PC-3 (cell line): ENCODE measurements around the gene TCAP. TPM values are rescaled to one million over a fixed set of nuclear protein-coding genes. Genes with fewer than 3 reads are reported as not detected.

Experiments
- ATAC-seq: fragments of 200-7000 bp; cut with Tn5 transposase; 2 replicates; pipeline ENCODE4 v1.9.1; 2020; ENCODE audit warnings: mild to moderate bottlenecking, moderate library complexity
- BruUV-seq: library from RNA; stranded (reverse); fragments of 400-500 nt; replicated peaks from 2 replicates; lab custom pipeline; 2021; lab: Mats Ljungman, UMichigan
- CTCF ChIA-PET: fragments of 300-600 bp; sonication (Branson Sonifier 250); formaldehyde crosslinking; loops from one replicate; lab custom pipeline; 2022; ENCODE audit warnings: antibody characterized with exemption; lab: Charles Lee
- POLR2A ChIA-PET: fragments of 300-600 bp; sonication (Branson Sonifier 250); formaldehyde crosslinking; loops from one replicate; lab custom pipeline; 2022; ENCODE audit warnings: antibody characterized with exemption; ENCODE audit not compliant: unreplicated experiment; lab: Charles Lee
- DNase-seq: peaks from one replicate; pipeline ENCODE4 v3.0.0-alpha.2; 2015
- H2AFZ ChIP-seq: fragments of 300-600 bp; sonication (generic); 2 replicates; pipeline ENCODE4 v1.6.0; 2016; ENCODE audit warnings: antibody characterized with exemption, low read length
- H3F3A ChIP-seq: fragments of 300-600 bp; sonication (generic); one replicate; pipeline ENCODE4 v1.6.0; 2017; ENCODE audit warnings: antibody characterized with exemption, low read length, control low read depth, mild to moderate bottlenecking; ENCODE audit not compliant: unreplicated experiment
- H3K27ac ChIP-seq: fragments of 300-600 bp; sonication (generic); 2 replicates; pipeline ENCODE4 v1.5.1; 2016; ENCODE audit warnings: mild to moderate bottlenecking, low read length
- H3K27me3 ChIP-seq: fragments of 300-600 bp; sonication (generic); 2 replicates; pipeline ENCODE4 v1.6.1; 2016; ENCODE audit warnings: low read length, mixed read lengths
- H3K36me3 ChIP-seq: fragments of 300-600 bp; sonication (generic); 2 replicates; pipeline ENCODE4 v1.6.1; 2016; ENCODE audit warnings: low read depth, mixed run types, low read length, mixed read lengths
- H3K4me1 ChIP-seq: fragments of 300-600 bp; sonication (generic); 2 replicates; pipeline ENCODE4 v1.5.1; 2016; ENCODE audit warnings: low read length; ENCODE audit not compliant: insufficient read depth
- H3K4me2 ChIP-seq: fragments of 300-600 bp; sonication (generic); 2 replicates; pipeline ENCODE4 v1.6.0; 2016; ENCODE audit warnings: low read length
- H3K4me3 ChIP-seq: fragments of 300-600 bp; sonication (generic); 2 replicates; pipeline ENCODE4 v1.5.1; 2016; ENCODE audit warnings: mild to moderate bottlenecking, low read length, mixed read lengths
- H3K79me2 ChIP-seq: fragments of 300-600 bp; sonication (generic); 2 replicates; pipeline ENCODE4 v1.6.1; 2017; ENCODE audit warnings: low read length, mixed read lengths
- H3K9ac ChIP-seq: fragments of 300-600 bp; sonication (generic); 2 replicates; pipeline ENCODE4 v1.6.0; 2016; ENCODE audit warnings: mild to moderate bottlenecking, low read length
- H3K9me2 ChIP-seq: fragments of 300-600 bp; sonication (generic); replicated peaks from 2 replicates; pipeline ENCODE4 v1.6.1; 2016; ENCODE audit warnings: mixed run types, low read length, mixed read lengths
- H3K9me3 ChIP-seq: fragments of 300-600 bp; sonication (generic); 2 replicates; pipeline ENCODE4 v1.6.1; 2016; ENCODE audit warnings: low read length, mixed read lengths
- H4K20me1 ChIP-seq: fragments of 300-600 bp; sonication (generic); 2 replicates; pipeline ENCODE4 v1.6.1; 2016; ENCODE audit warnings: low read length, mixed read lengths
- EZH2 ChIP-seq: fragments of 300-600 bp; sonication (generic); IDR thresholded peaks from one replicate; pipeline ENCODE4 v1.6.1; 2017; ENCODE audit warnings: antibody characterized with exemption, mild to moderate bottlenecking, low read length; ENCODE audit not compliant: unreplicated experiment
- EZH2phosphoT487 ChIP-seq: fragments of 300-600 bp; sonication (generic); IDR thresholded peaks from 2 replicates; pipeline ENCODE4 v1.6.1; 2018; ENCODE audit warnings: mild to moderate bottlenecking, antibody characterized with exemption, low read length, borderline replicate concordance
- intact Hi-C: fragments of 100-400 bp; cut with micrococcal nuclease; formaldehyde crosslinking; loops from 2 replicates; pipeline ENCODE4 v1.9.0; 2023
- total RNA-seq: library from RNA; depleted of rRNA; stranded (reverse); fragments of >200 nt; gene quantifications from 2 replicates; pipeline ENCODE4 v1.2.3, GENCODE V29; 2014
- TF ChIP-seq, protein P1 (sequence below): fragments of 300-600 bp; sonication (generic); conservative IDR thresholded peaks from 2 replicates; pipeline ENCODE4 v1.5.1; 2017; ENCODE audit warnings: antibody characterized with exemption, low read depth, mild to moderate bottlenecking, low read length

The TCAP gene
- total RNA-seq, 1 experiment from 2014 or later, result 0.51 TPM

DNA sequence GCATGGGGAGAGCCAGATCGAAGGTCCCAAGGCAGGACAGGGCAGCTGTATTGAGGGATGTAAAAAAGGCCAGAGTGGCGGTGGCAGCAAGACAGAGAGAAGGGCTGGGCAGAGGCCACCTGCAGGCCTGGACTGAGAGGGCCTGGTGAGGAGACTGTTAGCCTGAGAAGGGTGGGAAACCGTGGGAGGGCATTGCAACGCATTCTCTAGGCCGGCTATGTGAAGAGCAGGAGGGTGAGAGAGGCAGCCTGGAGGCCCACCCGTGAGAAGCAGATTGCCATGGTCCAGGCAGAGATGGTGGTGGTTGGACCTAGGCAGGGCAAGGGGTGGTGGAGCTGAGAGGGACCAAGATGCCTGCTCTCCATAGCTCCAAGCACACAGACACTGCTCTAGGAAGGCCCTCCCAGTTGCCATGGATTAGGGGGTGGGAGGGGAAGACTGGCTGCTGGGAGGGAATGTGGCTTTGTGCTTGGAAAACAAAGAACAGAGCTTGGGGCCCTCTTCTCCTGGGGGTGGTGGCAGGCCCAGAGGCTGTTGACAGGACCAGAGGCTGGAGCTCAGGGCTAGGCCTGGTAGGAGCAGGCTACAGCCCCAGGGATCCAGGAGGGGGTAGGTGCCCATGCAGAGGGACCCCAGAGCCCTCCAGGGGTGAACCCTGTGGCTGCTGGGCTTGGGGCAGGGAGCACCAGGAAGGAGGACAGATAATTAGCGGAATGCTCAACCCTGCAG is 12.4 kb upstream of the TCAP start:
- no peak overlapping the region for H2AFZ ChIP-seq
- H3K4me1 ChIP-seq, result no peaks in the 10 kb centered on the region
- TF ChIP-seq, protein P1, sequence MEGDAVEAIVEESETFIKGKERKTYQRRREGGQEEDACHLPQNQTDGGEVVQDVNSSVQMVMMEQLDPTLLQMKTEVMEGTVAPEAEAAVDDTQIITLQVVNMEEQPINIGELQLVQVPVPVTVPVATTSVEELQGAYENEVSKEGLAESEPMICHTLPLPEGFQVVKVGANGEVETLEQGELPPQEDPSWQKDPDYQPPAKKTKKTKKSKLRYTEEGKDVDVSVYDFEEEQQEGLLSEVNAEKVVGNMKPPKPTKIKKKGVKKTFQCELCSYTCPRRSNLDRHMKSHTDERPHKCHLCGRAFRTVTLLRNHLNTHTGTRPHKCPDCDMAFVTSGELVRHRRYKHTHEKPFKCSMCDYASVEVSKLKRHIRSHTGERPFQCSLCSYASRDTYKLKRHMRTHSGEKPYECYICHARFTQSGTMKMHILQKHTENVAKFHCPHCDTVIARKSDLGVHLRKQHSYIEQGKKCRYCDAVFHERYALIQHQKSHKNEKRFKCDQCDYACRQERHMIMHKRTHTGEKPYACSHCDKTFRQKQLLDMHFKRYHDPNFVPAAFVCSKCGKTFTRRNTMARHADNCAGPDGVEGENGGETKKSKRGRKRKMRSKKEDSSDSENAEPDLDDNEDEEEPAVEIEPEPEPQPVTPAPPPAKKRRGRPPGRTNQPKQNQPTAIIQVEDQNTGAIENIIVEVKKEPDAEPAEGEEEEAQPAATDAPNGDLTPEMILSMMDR, result no peak
- TF ChIP-seq EZH2, result no peak
- no peak for TF ChIP-seq EZH2phosphoT487
- no TSS peak for BruUV-seq
- no peaks in the 10 kb centered on the region for H3K36me3 ChIP-seq
- H3K9me2 ChIP-seq, result no peaks in the 10 kb centered on the region
- DNase-seq (no peak), ATAC-seq (no peak)
- no peak overlapping the region for H3K4me3 ChIP-seq
- no peak overlapping the region for H3K27ac ChIP-seq
- H3K9me3 ChIP-seq, result no peaks in the 10 kb centered on the region
- ChIA-PET POLR2A (no interaction called here), CTCF (interaction anchor here (0.7 kb wide), 1 partner anchor 29 kb away, joined by 3 read pairs; no protein-coding TSS in a partner anchor)
- H3K9ac ChIP-seq, result no peak overlapping the region
- no peaks in the 10 kb centered on the region for H4K20me1 ChIP-seq
- no peak overlapping the region for H3K4me2 ChIP-seq
- H3F3A ChIP-seq, result no peaks in the 10 kb centered on the region
- H3K79me2 ChIP-seq, result no peaks in the 10 kb centered on the region
- intact Hi-C loops, result no loop called here
- no peaks in the 10 kb centered on the region for H3K27me3 ChIP-seq

- H3K9ac ChIP-seq, result no peak overlapping the region
- ChIA-PET CTCF (interaction anchor here (0.5 kb wide), 1 partner anchor 25 kb away, joined by 5 read pairs; no protein-coding TSS in a partner anchor), POLR2A (no interaction called here)
- no peaks in the 10 kb centered on the region for H3K9me2 ChIP-seq
- H4K20me1 ChIP-seq, result no peaks in the 10 kb centered on the region
- no peaks in the 10 kb centered on the region for H3K27me3 ChIP-seq
- no peak for ATAC-seq
- no peak overlapping the region for H3K4me2 ChIP-seq
- no peak overlapping the region for H2AFZ ChIP-seq
- intact Hi-C loops, result no loop called here
- no TSS peak for BruUV-seq
- no peaks in the 10 kb centered on the region for H3K79me2 ChIP-seq
- no peaks in the 10 kb centered on the region for H3K9me3 ChIP-seq
- no peak for DNase-seq
- no peak overlapping the region for H3K4me3 ChIP-seq
- no peak overlapping the region for H3K27ac ChIP-seq
- H3K4me1 ChIP-seq, result no peaks in the 10 kb centered on the region
- no peaks in the 10 kb centered on the region for H3K36me3 ChIP-seq
- H3F3A ChIP-seq, result no peaks in the 10 kb centered on the region
- TF ChIP-seq EZH2phosphoT487 (no peak), EZH2 (no peak)
- TF ChIP-seq, protein P1, result no peak
Observed at GRCh38 chr17:39653316-39653661, 11.9 kb upstream of the TCAP start.

DNA sequence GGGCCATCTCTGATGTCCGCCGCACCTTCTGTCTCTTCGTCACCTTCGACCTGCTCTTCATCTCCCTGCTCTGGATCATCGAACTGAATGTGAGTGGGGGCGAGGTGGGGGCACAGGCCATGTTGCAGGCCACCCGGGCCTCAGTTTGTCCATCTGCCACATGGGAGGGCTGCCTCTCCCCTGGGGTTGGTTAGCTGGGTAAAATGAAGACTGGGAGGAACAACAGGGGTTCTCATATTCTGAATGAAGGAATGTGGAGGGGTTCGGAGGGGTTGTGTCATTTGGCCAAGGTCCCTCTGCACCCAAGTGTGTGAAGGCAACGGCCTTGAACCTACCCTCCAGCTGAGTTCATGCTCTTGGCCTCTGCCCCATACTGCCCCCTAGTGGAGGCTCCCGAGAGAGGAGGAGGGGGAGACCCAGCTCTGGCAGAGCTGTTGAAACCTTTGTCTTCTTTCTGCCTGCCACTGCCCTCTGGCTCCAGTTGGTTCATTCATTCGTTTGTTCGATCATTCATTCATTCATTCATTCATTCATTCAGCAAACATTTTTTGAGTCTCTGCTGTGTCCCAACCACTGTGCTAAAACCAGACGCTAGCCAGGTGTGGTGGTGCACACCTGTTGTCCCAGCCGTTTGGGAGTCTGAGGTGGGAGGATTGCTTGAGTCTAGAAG is 11.4 kb upstream of the TCAP start:
- Histone ChIP-seq H3K9me2 (no peaks in the 10 kb centered on the region), H3K9ac (no peak overlapping the region), H3K27me3 (no peaks in the 10 kb centered on the region), H3K27ac (no peak overlapping the region), H3K9me3 (no peaks in the 10 kb centered on the region), H3K79me2 (no peaks in the 10 kb centered on the region), H4K20me1 (no peaks in the 10 kb centered on the region), H3F3A (no peaks in the 10 kb centered on the region), H3K36me3 (no peaks in the 10 kb centered on the region), H3K4me3 (no peak overlapping the region), H2AFZ (no peak overlapping the region), H3K4me2 (no peak overlapping the region), H3K4me1 (no peaks in the 10 kb centered on the region)
- ChIA-PET CTCF (interaction anchor here (0.5 to 1.0 kb wide), 3 partner anchors 12 to 26 kb away, joined by 3 to 5 read pairs (median 3); partner anchors contain the start of gene TCAP), POLR2A (interaction anchor here (0.5 kb wide), 1 partner anchor 92 kb away, joined by 4 read pairs; no protein-coding TSS in a partner anchor)
- TF ChIP-seq EZH2, result no peak
- TF ChIP-seq, protein P1, result peak; percentile 78
- no peak for TF ChIP-seq EZH2phosphoT487
- intact Hi-C loops, result no loop called here
- ATAC-seq (no peak), DNase-seq (peak; percentile 48)
- BruUV-seq, result no TSS peak
